Measurements from ENCODE around the gene ANKZF1. TPM values are rescaled to one million over a fixed set of nuclear protein-coding genes. Genes with fewer than 3 reads are reported as not detected.

Gene ANKZF1
- total RNA-seq, 1 experiment from 2014 or later, result 25.8 TPM

- no peak for DNase-seq (ENCODE audit: low read depth)
Observed at GRCh38 chr2:219228041-219228910, 1.3 kb upstream of the ANKZF1 start.

- no peak for DNase-seq (ENCODE audit: low read depth)
Observed at GRCh38 chr2:219228911-219229304, 698 bp upstream of the ANKZF1 start.

- DNase-seq (ENCODE audit: low read depth), result peak; percentile 46
Observed at GRCh38 chr2:219230059-219230540, 494 bp downstream of the ANKZF1 start.

GRCh38 chr2:219234331-219234730 lies 4.7 kb downstream of the ANKZF1 start:
- no peak for DNase-seq (ENCODE audit: low read depth)

GRCh38 chr2:219243291-219243761 lies 13.7 kb downstream of the ANKZF1 start:
- no peak for DNase-seq (ENCODE audit: low read depth)

GRCh38 chr2:219244789-219245147 lies 15.2 kb downstream of the ANKZF1 start:
- DNase-seq (ENCODE audit: low read depth), result no peak

- DNase-seq (ENCODE audit: low read depth), result peak; percentile 95
Observed at GRCh38 chr2:219245148-219245898, 15.7 kb downstream of the ANKZF1 start, which contains the start of the genes GLB1L and STK16. GLB1L (minus strand) TSS chr2:219245444; CDS start chr2:219243573, 1,871 bp downstream. STK16 (plus strand) TSS chr2:219245479; CDS start chr2:219246000, 521 bp downstream.

- DNase-seq (ENCODE audit: low read depth), result no peak
Observed at GRCh38 chr2:219245899-219246230, 16.3 kb downstream of the ANKZF1 start.

- DNase-seq (ENCODE audit: low read depth), result no peak
Observed at GRCh38 chr2:219246559-219246958, 17.0 kb downstream of the ANKZF1 start.

GRCh38 chr2:219247678-219248642 lies 18.4 kb downstream of the ANKZF1 start:
- DNase-seq (ENCODE audit: low read depth), result no peak

- no peak for DNase-seq (ENCODE audit: low read depth)
Observed at GRCh38 chr2:219248845-219249202, 19.2 kb downstream of the ANKZF1 start.

GRCh38 chr2:219249203-219249980 lies 19.8 kb downstream of the ANKZF1 start:
- peak; percentile 89 for DNase-seq (ENCODE audit: low read depth)

GRCh38 chr2:219250049-219250781 lies 20.6 kb downstream of the ANKZF1 start:
- DNase-seq (ENCODE audit: low read depth), result no peak

- DNase-seq (ENCODE audit: low read depth), result peak; percentile 35
Observed at GRCh38 chr2:219251656-219252055, 22.1 kb downstream of the ANKZF1 start.

GRCh38 chr2:219252084-219252483 lies 22.5 kb downstream of the ANKZF1 start:
- DNase-seq (ENCODE audit: low read depth), result peak; percentile 28

GRCh38 chr2:219252570-219252899 lies 22.9 kb downstream of the ANKZF1 start:
- DNase-seq (ENCODE audit: low read depth), result no peak

- DNase-seq (ENCODE audit: low read depth), result peak; percentile 81
Observed at GRCh38 chr2:219252900-219253752, 23.5 kb downstream of the ANKZF1 start, which contains the start of gene TUBA4B. TUBA4B (plus strand) TSS chr2:219253243; CDS start chr2:219253408, 165 bp downstream.

GRCh38 chr2:219253753-219254589 lies 24.4 kb downstream of the ANKZF1 start, which contains the start of gene TUBA4A:
TUBA4A (minus strand) TSS chr2:219253918; CDS start chr2:219253858, 60 bp downstream.
- DNase-seq (ENCODE audit: low read depth), result peak; percentile 87
